Activated CD8-positive, alpha-beta memory T cell treated with anti-CD3 and anti-CD28 coated beads for 1 hour (primary cell): ENCODE results near the gene ITLN2.
"Not testable (repeated sequence)": the region's sequence is repeated elsewhere in the genome, so short reads cannot be mapped to it uniquely, and the experiment has no call there.

Experiments
- DNase-seq, 2 donors: peaks; one replicate each; pipeline ENCODE4 v3.0.0-alpha.2; 2020; ENCODE audit warnings: low read depth in 1 of 2; ENCODE audit errors: extremely low read depth in 1 of 2

The ITLN2 gene

GRCh38 chr1:160910170-160910750 is 44.3 kb downstream of the ITLN2 start:
- no peak for DNase-seq

GRCh38 chr1:160907976-160908375 is 46.6 kb downstream of the ITLN2 start:
- DNase-seq = no peak

GRCh38 chr1:160905617-160905989 is 49.0 kb downstream of the ITLN2 start:
- no peak for DNase-seq

- no peak for DNase-seq
Observed at GRCh38 chr1:160904783-160905616, 49.6 kb downstream of the ITLN2 start.

GRCh38 chr1:160902251-160902650 is 52.4 kb downstream of the ITLN2 start:
- not testable (repeated sequence) for DNase-seq

GRCh38 chr1:160901768-160902167 is 52.8 kb downstream of the ITLN2 start:
- no peak for DNase-seq

GRCh38 chr1:160900683-160901082 is 53.9 kb downstream of the ITLN2 start:
- not testable (repeated sequence) for DNase-seq
